HG03097 (cell line): Measurements from ENCODE around the gene BBOF1.
A peak's percentile ranks its signal among the peaks of the same experiment; 100 is the strongest.
"Not testable (repeated sequence)": the region's sequence is repeated elsewhere in the genome, so short reads cannot be mapped to it uniquely, and the experiment has no call there.

ENCODE experiments used
- ATAC-seq: cut with Tn5 transposase; IDR thresholded peaks from one replicate; pipeline ENCODE4 v1.9.1; 2021; ENCODE audit not compliant: unreplicated experiment, low FRiP score

Gene BBOF1

DNA sequence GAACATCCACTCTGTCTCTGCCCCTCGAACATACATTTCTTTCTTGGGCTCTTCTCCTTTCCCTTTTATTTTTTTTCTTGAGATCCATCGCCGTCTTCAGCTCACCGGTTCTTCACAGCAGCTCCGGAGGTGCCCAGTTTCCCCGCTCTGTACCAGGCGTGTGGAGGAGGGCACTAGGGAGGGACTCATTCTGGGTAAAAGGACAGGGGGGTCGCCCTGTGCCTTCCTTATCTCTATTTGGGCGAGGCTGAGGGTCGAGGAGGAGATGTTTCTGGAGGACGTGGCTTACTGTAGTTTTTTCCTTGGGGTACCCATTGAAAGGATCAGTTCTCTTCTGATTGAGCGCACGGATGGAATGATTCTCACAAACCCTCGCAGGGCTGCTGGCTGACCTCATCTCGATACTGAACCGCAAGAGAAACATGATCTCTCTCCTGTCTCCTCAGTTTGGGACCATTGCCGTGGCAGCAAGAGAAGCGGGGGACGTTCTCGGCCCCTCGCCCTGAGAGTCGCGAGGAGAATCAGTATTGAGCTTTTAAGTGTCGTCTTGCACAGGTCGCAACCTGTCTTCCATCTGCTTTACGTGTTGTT is 66.0 kb downstream of the BBOF1 start:
- peak; percentile 9 for ATAC-seq

GRCh38 chr14:74085828-74086227 is 66.7 kb downstream of the BBOF1 start:
- no peak for ATAC-seq

DNA sequence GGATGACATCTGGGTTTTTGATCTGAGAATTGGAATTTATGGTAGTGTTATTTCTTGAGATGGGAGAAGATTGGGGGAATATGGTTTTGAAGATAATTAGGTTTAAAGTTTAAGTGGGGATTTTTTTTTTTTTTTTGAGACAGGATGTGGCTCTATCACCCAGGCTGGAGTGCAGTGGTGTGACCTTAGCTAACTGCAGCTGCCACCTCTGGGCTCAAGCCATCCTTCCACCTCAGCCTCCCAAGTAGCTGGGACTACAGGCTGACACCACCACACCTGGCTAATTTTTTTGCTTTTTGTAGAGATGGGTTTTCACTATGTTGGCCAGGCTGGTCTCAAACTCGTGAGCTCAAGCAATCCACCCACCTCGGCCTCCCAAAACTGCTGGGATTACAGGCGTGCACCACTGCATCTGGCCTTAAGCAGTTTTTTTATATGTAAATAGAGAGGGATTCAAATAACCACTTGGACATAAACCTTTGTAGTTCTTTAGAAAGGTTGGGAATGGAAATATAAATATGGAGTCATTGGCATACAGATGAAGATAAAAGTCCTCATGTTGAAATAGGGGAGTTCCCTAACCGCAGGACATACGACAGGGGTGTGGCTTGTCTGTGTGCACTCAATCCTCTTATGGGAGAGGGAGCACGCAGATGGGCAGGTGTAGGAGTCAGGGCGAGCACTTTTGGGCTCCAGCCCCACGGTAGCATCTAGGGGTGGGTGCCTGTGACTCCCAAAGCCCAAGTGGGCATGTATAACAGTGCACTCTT is 70.3 kb downstream of the BBOF1 start:
- no peak for ATAC-seq

GRCh38 chr14:74105381-74105780 is 86.2 kb downstream of the BBOF1 start:
- no peak for ATAC-seq

DNA sequence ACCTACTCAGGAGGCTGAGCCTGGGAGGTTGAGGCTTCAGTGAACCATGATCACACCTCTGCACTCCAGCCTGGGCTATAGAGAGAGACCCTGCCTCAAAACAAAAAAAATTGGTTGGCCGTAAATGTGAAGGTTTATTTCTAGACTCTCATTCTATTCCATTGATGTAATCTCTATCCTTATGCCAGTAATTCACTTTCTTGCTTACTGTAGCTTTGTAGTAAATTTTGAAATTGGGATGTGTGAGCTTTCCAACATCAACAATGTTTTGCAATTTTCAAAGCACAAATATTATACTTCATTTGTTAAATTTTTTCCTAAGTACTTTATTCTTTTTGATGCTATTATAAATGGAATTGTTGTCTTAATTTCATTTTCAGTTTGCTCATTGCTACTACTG is 90.2 kb downstream of the BBOF1 start:
- ATAC-seq, result no peak

GRCh38 chr14:74111395-74112216 is 92.5 kb downstream of the BBOF1 start:
- not testable (repeated sequence) for ATAC-seq
